Measurements from ENCODE around the gene ANAPC4.

The ANAPC4 gene

DNA sequence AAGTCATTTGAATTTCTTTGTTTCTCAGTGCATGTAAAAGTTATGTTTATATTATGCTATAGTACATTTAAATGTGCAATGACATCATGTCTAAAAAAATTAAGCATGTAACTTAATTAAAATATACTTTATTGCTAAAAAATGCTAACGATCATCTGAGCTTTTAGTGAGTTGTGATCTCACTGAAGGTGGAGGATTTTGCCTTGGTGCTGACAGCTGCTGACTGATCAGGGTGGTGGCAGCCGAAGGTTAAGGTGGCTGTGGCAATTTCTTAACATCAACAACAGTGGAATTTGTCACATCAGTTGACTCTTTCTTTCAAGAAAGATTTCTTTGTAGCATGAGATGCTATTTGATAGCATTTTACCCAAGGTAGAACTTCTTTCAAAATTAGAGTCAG, 6.6 kb downstream of the ANAPC4 start:
- DNase-seq (ENCODE audit: insufficient read length) = no peak
- no peak for FAIRE-seq
- TF ChIP-seq POLR2A (IDR thresholded peaks at IDR 0.05; ENCODE audit: low read depth, low read length) = no peak
- no peak for TF ChIP-seq POLR2AphosphoS5 (IDR thresholded peaks at IDR 0.05; ENCODE audit: low read depth, low read length)
- TF ChIP-seq TAF1 (IDR thresholded peaks at IDR 0.05; ENCODE audit: borderline replicate concordance, low read depth, low read length) = no peak

DNA sequence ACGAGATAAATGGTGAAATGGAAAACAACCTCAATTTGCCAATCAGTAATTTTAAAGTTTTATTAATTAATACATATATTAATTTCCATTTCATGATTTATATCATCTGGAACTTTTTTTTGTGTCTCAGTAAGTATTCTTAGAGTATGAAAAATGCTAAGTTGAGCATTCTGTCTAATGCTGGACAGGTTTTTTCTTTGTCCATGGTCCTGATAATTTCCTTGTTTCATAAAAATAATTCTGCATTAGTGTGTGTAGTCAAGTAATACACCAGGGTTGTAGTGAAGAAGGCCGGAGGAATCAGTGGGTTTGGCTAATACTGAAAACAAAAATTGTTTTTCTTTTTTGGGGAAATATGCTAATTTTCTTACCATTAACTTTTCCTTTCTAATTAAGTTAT, 9.9 kb downstream of the ANAPC4 start:
- TF ChIP-seq TAF1 (IDR thresholded peaks at IDR 0.05; ENCODE audit: borderline replicate concordance, low read depth, low read length) = no peak
- FAIRE-seq (no peak), DNase-seq (ENCODE audit: insufficient read length) (no peak)

DNA sequence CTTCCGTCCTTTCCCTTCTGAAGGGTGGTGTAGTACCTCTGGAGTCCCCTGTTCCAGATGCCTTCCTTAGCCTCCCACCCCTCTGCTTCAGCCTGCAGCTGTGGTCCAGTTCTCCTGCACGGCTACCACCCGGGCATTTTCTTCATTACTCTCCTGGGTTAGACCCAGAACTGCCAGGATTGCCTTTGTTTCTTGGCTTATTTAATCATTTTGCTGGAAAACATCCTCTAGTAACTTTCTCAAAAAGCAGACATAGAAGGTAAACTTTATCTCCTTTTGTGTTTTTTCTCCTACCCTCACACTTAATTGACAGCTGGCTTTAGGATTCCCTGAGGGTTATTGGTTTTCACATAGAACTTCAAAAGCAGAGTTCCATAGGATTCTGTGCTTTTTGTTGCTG, 20.2 kb downstream of the ANAPC4 start:
- DNase-seq (ENCODE audit: insufficient read length) = no peak
- FAIRE-seq = no peak
- TF ChIP-seq POLR2AphosphoS5 (IDR thresholded peaks at IDR 0.05; ENCODE audit: low read depth, low read length) (no peak), TAF1 (IDR thresholded peaks at IDR 0.05; ENCODE audit: borderline replicate concordance, low read depth, low read length) (no peak), POLR2A (IDR thresholded peaks at IDR 0.05; ENCODE audit: low read depth, low read length) (no peak)

DNA sequence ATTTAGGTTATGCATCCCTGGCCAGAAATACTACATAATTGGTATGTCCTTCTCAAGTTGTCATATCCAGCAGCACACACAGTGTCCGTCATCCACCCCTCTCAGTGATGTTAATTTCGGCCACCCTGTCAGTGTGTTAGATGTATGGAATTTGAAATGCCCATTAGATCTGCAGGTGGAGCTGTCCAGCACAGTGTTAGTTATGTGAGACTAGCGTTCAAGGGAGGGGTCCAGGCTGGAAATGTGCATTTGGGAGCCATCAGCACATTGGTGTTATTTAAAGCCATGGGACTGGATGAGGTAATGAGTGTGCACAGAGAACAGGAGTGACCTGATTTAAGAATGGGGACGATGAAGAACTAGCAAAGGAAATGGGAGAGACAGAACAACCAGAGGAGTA, 22.4 kb downstream of the ANAPC4 start:
- FAIRE-seq (no peak), DNase-seq (ENCODE audit: insufficient read length) (no peak)
- TF ChIP-seq POLR2AphosphoS5 (IDR thresholded peaks at IDR 0.05; ENCODE audit: low read depth, low read length) (no peak), TAF1 (IDR thresholded peaks at IDR 0.05; ENCODE audit: borderline replicate concordance, low read depth, low read length) (no peak), POLR2A (IDR thresholded peaks at IDR 0.05; ENCODE audit: low read depth, low read length) (no peak)

DNA sequence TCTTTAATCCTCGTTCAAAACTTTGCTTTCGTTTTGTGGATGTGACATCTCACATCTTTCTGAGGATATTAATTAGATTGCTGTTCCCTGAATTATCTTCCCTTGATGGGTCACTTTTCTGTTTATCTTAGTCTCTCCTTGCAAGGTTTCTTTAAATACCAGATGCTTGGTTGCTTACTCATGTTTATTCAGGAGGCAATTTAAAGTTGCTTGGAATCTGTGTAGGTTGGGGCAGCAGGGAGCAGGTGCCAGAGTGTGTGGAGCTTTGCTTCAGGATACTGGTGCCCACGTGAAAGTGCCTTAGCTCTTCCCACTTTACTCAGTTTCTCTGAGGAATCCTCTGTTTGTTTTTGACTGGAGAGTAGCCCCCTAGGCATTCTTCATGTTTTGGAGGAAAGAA, 24.0 kb downstream of the ANAPC4 start:
- TF ChIP-seq POLR2A (IDR thresholded peaks at IDR 0.05; ENCODE audit: low read depth, low read length) (no peak), POLR2AphosphoS5 (IDR thresholded peaks at IDR 0.05; ENCODE audit: low read depth, low read length) (no peak), TAF1 (IDR thresholded peaks at IDR 0.05; ENCODE audit: borderline replicate concordance, low read depth, low read length) (no peak)
- FAIRE-seq = no peak
- no peak for DNase-seq (ENCODE audit: insufficient read length)

DNA sequence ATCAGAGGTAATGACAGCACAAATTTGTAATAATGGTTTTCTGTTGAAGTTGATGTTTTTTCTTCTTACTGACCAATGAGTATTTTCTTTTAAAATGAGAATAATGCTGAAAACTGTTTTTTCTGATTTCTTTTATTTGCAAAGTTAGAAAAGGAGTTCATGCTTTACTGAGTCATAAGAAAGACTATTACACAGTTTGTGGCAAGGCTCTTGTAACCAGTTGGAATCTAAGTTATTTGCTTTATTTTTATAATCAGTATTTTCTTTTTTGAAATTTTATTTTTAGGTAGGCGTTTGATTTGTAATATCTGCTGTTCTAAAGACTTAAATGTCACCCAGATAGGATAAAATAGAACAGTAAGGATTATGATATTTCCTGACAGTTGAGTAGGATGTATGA, 25.5 kb downstream of the ANAPC4 start:
- TF ChIP-seq POLR2AphosphoS5 (IDR thresholded peaks at IDR 0.05; ENCODE audit: low read depth, low read length) (no peak), POLR2A (IDR thresholded peaks at IDR 0.05; ENCODE audit: low read depth, low read length) (no peak), TAF1 (IDR thresholded peaks at IDR 0.05; ENCODE audit: borderline replicate concordance, low read depth, low read length) (no peak)
- FAIRE-seq = no peak
- no peak for DNase-seq (ENCODE audit: insufficient read length)

DNA sequence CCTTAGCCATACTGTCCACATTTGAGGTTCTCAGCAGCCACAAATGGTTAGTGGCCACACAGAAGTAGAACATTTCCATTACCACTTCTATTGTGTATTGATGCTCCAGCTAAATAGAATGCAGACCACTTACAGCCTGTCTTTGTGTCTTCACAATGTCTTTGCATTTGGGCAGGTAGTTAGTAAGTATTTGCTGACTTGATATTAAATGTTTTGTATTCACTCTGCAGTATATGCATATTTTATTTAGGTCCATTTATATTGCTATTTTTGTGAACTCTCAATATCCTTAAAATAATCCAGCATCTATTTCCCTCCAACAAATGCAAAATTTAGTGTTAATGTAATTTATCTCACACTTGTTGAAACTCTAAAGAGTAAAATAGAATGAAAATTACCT, 26.6 kb downstream of the ANAPC4 start:
- TF ChIP-seq POLR2A (IDR thresholded peaks at IDR 0.05; ENCODE audit: low read depth, low read length) (no peak), TAF1 (IDR thresholded peaks at IDR 0.05; ENCODE audit: borderline replicate concordance, low read depth, low read length) (no peak), POLR2AphosphoS5 (IDR thresholded peaks at IDR 0.05; ENCODE audit: low read depth, low read length) (no peak)
- DNase-seq (ENCODE audit: insufficient read length) (no peak), FAIRE-seq (no peak)

DNA sequence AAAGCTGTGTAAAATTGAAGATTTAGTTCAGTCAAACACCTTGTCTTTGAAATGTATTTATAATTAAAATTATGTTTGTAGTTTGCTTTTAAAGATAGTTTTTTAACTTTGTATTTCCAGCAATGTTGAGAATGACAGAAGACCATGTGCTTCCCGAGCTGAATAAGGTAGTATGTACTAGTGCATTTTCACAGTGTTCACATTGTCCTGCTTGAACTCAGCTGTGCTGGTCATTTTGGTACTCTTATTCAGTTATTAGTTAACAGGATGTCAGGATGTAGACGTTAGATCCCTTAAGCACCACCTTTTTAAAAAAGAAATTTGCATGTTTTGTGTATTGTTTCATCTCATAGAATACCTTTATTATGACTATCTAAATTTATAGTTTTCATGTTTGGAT, 28.4 kb downstream of the ANAPC4 start:
- no peak for FAIRE-seq
- TF ChIP-seq POLR2AphosphoS5 (IDR thresholded peaks at IDR 0.05; ENCODE audit: low read depth, low read length) (no peak), POLR2A (IDR thresholded peaks at IDR 0.05; ENCODE audit: low read depth, low read length) (no peak)
- no peak for DNase-seq (ENCODE audit: insufficient read length)

DNA sequence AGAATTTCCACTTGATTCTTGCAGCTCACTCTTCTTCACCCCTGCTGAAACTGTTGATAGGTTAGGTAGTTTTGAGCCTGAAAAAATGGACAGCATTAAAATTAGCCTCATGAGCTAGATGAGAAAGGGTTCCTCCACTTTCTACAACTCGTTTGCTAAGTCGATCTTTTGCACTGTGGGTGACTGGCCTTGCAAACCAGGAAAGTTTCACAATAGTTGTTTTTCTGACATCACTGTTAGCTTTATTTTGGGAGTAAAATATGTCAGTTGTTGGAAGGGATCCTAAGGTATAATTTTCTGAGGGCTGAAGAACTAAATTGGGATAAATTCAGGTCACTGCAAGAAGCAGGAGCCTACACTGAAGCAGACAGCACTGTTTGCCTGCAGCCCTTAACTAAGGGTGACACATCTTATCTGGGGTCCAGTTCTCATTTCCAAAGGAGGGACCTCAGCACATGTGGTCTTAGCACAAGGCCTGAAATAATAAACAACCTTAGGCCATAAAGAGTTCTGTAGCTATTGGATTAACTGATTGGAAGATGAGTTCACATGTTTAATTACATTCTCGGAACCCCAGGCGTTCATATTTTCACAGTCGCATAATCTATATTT, 29.1 kb downstream of the ANAPC4 start:
- FAIRE-seq (no peak), DNase-seq (ENCODE audit: insufficient read length) (no peak)
- no peak for TF ChIP-seq POLR2A (IDR thresholded peaks at IDR 0.05; ENCODE audit: low read depth, low read length)
- TF ChIP-seq TAF1 (IDR thresholded peaks at IDR 0.05; ENCODE audit: borderline replicate concordance, low read depth, low read length) = no peak
- TF ChIP-seq POLR2AphosphoS5 (IDR thresholded peaks at IDR 0.05; ENCODE audit: low read depth, low read length) = no peak

DNA sequence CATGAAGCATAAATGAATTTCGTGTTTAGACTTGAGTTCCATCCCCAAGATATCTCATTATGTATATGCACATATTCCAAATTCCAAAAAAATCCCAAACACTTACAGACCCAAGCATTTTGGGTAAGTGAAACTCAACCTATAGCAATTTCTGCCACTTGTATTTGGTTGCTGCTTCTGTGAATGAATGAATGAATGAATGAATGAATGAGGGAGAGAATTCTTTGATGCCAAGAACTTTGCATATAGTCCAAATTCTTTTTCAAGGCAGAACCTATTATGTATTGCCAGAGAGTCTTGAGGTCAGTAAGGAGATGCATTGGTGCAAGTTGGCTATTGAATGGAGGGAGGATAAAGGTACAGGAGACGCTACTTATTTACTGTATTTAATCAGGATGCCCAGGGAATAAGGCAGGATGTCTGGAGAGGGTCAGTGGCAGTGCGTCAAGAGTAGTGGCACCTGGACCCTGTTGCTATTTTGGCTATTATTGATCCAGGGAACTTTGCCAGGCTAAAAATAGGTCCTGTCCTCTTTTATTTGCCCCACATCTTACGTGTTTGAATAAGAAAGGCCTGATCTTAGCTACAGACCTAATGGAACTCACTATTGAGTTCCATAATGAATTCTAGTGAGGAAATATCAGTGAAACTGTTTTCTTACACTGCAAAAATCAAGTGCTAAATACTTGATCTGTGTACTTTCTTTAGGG, 33.9 kb downstream of the ANAPC4 start:
- DNase-seq (ENCODE audit: insufficient read length) = no peak
- no peak for FAIRE-seq
- TF ChIP-seq POLR2AphosphoS5 (IDR thresholded peaks at IDR 0.05; ENCODE audit: low read depth, low read length) (no peak), TAF1 (IDR thresholded peaks at IDR 0.05; ENCODE audit: borderline replicate concordance, low read depth, low read length) (no peak), POLR2A (IDR thresholded peaks at IDR 0.05; ENCODE audit: low read depth, low read length) (no peak)

DNA sequence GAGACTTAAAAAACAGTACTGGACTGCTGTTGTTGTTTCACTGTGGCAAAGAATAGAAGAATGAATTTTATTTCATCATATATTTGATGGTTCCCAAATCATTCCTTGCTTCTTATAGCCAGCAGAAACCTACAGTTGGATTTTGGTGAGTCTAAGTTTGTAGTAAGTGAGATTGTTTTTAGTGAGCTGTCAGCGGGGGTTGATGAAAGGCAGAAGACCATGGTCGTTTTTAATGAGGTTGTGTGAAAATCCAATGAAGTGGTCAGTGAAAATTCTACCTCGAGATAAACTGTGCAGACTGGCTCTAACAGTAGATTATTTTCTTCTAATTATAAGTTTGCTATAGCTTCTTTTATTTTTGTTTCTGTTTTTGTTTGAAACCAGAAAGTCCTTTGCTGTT, 36.2 kb downstream of the ANAPC4 start:
- TF ChIP-seq POLR2AphosphoS5 (IDR thresholded peaks at IDR 0.05; ENCODE audit: low read depth, low read length) = no peak
- TF ChIP-seq TAF1 (IDR thresholded peaks at IDR 0.05; ENCODE audit: borderline replicate concordance, low read depth, low read length) = no peak
- TF ChIP-seq POLR2A (IDR thresholded peaks at IDR 0.05; ENCODE audit: low read depth, low read length) = no peak
- FAIRE-seq (no peak), DNase-seq (ENCODE audit: insufficient read length) (no peak)

DNA sequence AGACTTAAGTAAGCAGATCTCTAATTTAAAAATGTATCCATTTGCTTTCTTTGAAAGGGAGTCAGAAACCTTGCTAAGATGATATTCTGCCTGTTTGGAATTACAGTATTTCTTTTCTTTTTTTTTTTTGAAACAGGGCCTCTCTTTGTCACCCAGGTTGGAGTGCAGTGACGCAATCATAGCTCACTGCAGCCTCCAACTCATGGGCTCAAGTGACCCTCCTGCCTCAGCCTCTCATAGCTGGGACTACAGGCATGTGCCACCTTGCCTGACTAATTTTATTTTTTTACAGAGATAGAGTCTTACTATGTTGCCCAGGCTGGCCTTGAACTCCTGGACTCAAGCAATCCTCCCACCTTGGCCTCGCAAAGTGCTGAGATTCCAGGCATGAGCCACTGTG, 40.0 kb downstream of the ANAPC4 start:
- no peak for FAIRE-seq
- TF ChIP-seq POLR2AphosphoS5 (IDR thresholded peaks at IDR 0.05; ENCODE audit: low read depth, low read length) (no peak), POLR2A (IDR thresholded peaks at IDR 0.05; ENCODE audit: low read depth, low read length) (no peak), TAF1 (IDR thresholded peaks at IDR 0.05; ENCODE audit: borderline replicate concordance, low read depth, low read length) (no peak)
- DNase-seq (ENCODE audit: insufficient read length) = no peak
